GM12874 (cell line): ENCODE measurements around the gene NR2E3.

ENCODE experiments used
- CTCF ChIP-seq: IDR thresholded peaks from 2 replicates; pipeline ENCODE4 v1.5.1; 2011; ENCODE audit warnings: low read depth, mild to moderate bottlenecking, control low read depth, low read length, moderate library complexity; ENCODE audit not compliant: insufficient read depth

The NR2E3 gene

GRCh38 chr15:71821547-71822129, 11.3 kb downstream of the NR2E3 start:
- no peak for TF ChIP-seq CTCF

- no peak for TF ChIP-seq CTCF
Observed at GRCh38 chr15:71822890-71823630, 12.7 kb downstream of the NR2E3 start.

GRCh38 chr15:71823801-71824200, 13.4 kb downstream of the NR2E3 start:
- TF ChIP-seq CTCF: no peak

- TF ChIP-seq CTCF: no peak
Observed at GRCh38 chr15:71825021-71825730, 14.8 kb downstream of the NR2E3 start.

GRCh38 chr15:71826196-71826595, 15.8 kb downstream of the NR2E3 start:
- no peak for TF ChIP-seq CTCF

- TF ChIP-seq CTCF: no peak
Observed at GRCh38 chr15:71830981-71831380, 20.6 kb downstream of the NR2E3 start.

- TF ChIP-seq CTCF: no peak
Observed at GRCh38 chr15:71841563-71841962, 31.2 kb downstream of the NR2E3 start.
